ENCODE measurements around the gene SLC15A1.

Gene SLC15A1

GRCh38 chr13:98717891-98718290, 34.6 kb downstream of the SLC15A1 start:
- Histone ChIP-seq H3K27ac (ENCODE audit: low read depth, low read length) (no peak overlapping the region), H3K27me3 (ENCODE audit: control insufficient read depth in 1 of 2, insufficient read depth in 2 of 2, low read length in 2 of 2) (no peaks in the 10 kb centered on the region), H3K9me3 (ENCODE audit: control insufficient read depth in 1 of 2, low read length in 2 of 2) (no peaks in the 10 kb centered on the region)

GRCh38 chr13:98717256-98717655, 35.2 kb downstream of the SLC15A1 start:
- Histone ChIP-seq H3K36me3 (ENCODE audit: control insufficient read depth in 1 of 2, insufficient read depth in 2 of 2, low read length in 2 of 2) (peaks cover 0 to 3% of the 10 kb centered on the region in 2 donors), H3K9ac (ENCODE audit: low read depth in 1 of 2, low read length in 2 of 2) (no peak overlapping the region), H3K4me1 (ENCODE audit: control insufficient read depth in 1 of 2, insufficient read depth in 2 of 2, low read length in 2 of 2) (no peaks in the 10 kb centered on the region), H3K4me3 (ENCODE audit: low read depth in 1 of 2, low read length in 2 of 2) (no peak overlapping the region), H3K27ac (ENCODE audit: low read depth, low read length) (no peak overlapping the region), H3K27me3 (ENCODE audit: control insufficient read depth in 1 of 2, insufficient read depth in 2 of 2, low read length in 2 of 2) (no peaks in the 10 kb centered on the region), H3K9me3 (ENCODE audit: control insufficient read depth in 1 of 2, low read length in 2 of 2) (no peaks in the 10 kb centered on the region)

More at GRCh38 chr13:98717891-98718290, 34.6 kb downstream of the SLC15A1 start:
- Histone ChIP-seq H3K4me1 (ENCODE audit: control insufficient read depth in 1 of 2, insufficient read depth in 2 of 2, low read length in 2 of 2) (peaks cover 0 to under 1% of the 10 kb centered on the region in 2 donors), H3K4me3 (ENCODE audit: low read depth in 1 of 2, low read length in 2 of 2) (no peak overlapping the region), H3K9ac (ENCODE audit: low read depth in 1 of 2, low read length in 2 of 2) (no peak overlapping the region), H3K36me3 (ENCODE audit: control insufficient read depth in 1 of 2, insufficient read depth in 2 of 2, low read length in 2 of 2) (peaks cover 0 to 3% of the 10 kb centered on the region in 2 donors)

- Histone ChIP-seq H3K9ac (ENCODE audit: low read depth in 1 of 2, low read length in 2 of 2) (no peak overlapping the region), H3K27me3 (ENCODE audit: control insufficient read depth in 1 of 2, insufficient read depth in 2 of 2, low read length in 2 of 2) (no peaks in the 10 kb centered on the region), H3K4me3 (ENCODE audit: low read depth in 1 of 2, low read length in 2 of 2) (no peak overlapping the region), H3K9me3 (ENCODE audit: control insufficient read depth in 1 of 2, low read length in 2 of 2) (no peaks in the 10 kb centered on the region), H3K36me3 (ENCODE audit: control insufficient read depth in 1 of 2, insufficient read depth in 2 of 2, low read length in 2 of 2) (peaks cover 0 to 9% of the 10 kb centered on the region in 2 donors), H3K27ac (ENCODE audit: low read depth, low read length) (no peak overlapping the region), H3K4me1 (ENCODE audit: control insufficient read depth in 1 of 2, insufficient read depth in 2 of 2, low read length in 2 of 2) (no peaks in the 10 kb centered on the region)
Observed at GRCh38 chr13:98710521-98710920, 42.0 kb downstream of the SLC15A1 start.

GRCh38 chr13:98707281-98707999, 45.0 kb downstream of the SLC15A1 start:
- Histone ChIP-seq H3K27ac (ENCODE audit: low read depth, low read length) (no peak overlapping the region), H3K36me3 (ENCODE audit: control insufficient read depth in 1 of 2, insufficient read depth in 2 of 2, low read length in 2 of 2) (peaks cover 0 to 9% of the 10 kb centered on the region in 2 donors), H3K4me3 (ENCODE audit: low read depth in 1 of 2, low read length in 2 of 2) (no peak overlapping the region), H3K9ac (ENCODE audit: low read depth in 1 of 2, low read length in 2 of 2) (no peak overlapping the region), H3K4me1 (ENCODE audit: control insufficient read depth in 1 of 2, insufficient read depth in 2 of 2, low read length in 2 of 2) (no peaks in the 10 kb centered on the region), H3K27me3 (ENCODE audit: control insufficient read depth in 1 of 2, insufficient read depth in 2 of 2, low read length in 2 of 2) (no peaks in the 10 kb centered on the region), H3K9me3 (ENCODE audit: control insufficient read depth in 1 of 2, low read length in 2 of 2) (no peaks in the 10 kb centered on the region)

- Histone ChIP-seq H3K27ac (ENCODE audit: low read depth, low read length) (no peak overlapping the region), H3K9me3 (ENCODE audit: control insufficient read depth in 1 of 2, low read length in 2 of 2) (no peaks in the 10 kb centered on the region), H3K4me1 (ENCODE audit: control insufficient read depth in 1 of 2, insufficient read depth in 2 of 2, low read length in 2 of 2) (no peaks in the 10 kb centered on the region), H3K36me3 (ENCODE audit: control insufficient read depth in 1 of 2, insufficient read depth in 2 of 2, low read length in 2 of 2) (peaks cover 0 to 6% of the 10 kb centered on the region in 2 donors), H3K4me3 (ENCODE audit: low read depth in 1 of 2, low read length in 2 of 2) (no peak overlapping the region), H3K27me3 (ENCODE audit: control insufficient read depth in 1 of 2, insufficient read depth in 2 of 2, low read length in 2 of 2) (no peaks in the 10 kb centered on the region), H3K9ac (ENCODE audit: low read depth in 1 of 2, low read length in 2 of 2) (no peak overlapping the region)
Observed at GRCh38 chr13:98706446-98707110, 45.9 kb downstream of the SLC15A1 start.

- Histone ChIP-seq H3K9me3 (ENCODE audit: control insufficient read depth in 1 of 2, low read length in 2 of 2) (no peaks in the 10 kb centered on the region), H3K27me3 (ENCODE audit: control insufficient read depth in 1 of 2, insufficient read depth in 2 of 2, low read length in 2 of 2) (no peaks in the 10 kb centered on the region), H3K4me1 (ENCODE audit: control insufficient read depth in 1 of 2, insufficient read depth in 2 of 2, low read length in 2 of 2) (no peaks in the 10 kb centered on the region), H3K27ac (ENCODE audit: low read depth, low read length) (no peak overlapping the region), H3K4me3 (ENCODE audit: low read depth in 1 of 2, low read length in 2 of 2) (no peak overlapping the region), H3K36me3 (ENCODE audit: control insufficient read depth in 1 of 2, insufficient read depth in 2 of 2, low read length in 2 of 2) (no peaks in the 10 kb centered on the region), H3K9ac (ENCODE audit: low read depth in 1 of 2, low read length in 2 of 2) (no peak overlapping the region)
Observed at GRCh38 chr13:98697791-98698190, 54.7 kb downstream of the SLC15A1 start.

GRCh38 chr13:98693756-98694155, 58.7 kb downstream of the SLC15A1 start:
- no peak overlapping the region for H3K27ac ChIP-seq (ENCODE audit: low read depth, low read length)
- no peak overlapping the region for H3K9ac ChIP-seq (ENCODE audit: low read depth in 1 of 2, low read length in 2 of 2)
- no peaks in the 10 kb centered on the region for H3K27me3 ChIP-seq (ENCODE audit: control insufficient read depth in 1 of 2, insufficient read depth in 2 of 2, low read length in 2 of 2)
- H3K4me1 ChIP-seq (ENCODE audit: control insufficient read depth in 1 of 2, insufficient read depth in 2 of 2, low read length in 2 of 2), result no peaks in the 10 kb centered on the region
- H3K9me3 ChIP-seq (ENCODE audit: control insufficient read depth in 1 of 2, low read length in 2 of 2), result no peaks in the 10 kb centered on the region
- H3K4me3 ChIP-seq (ENCODE audit: low read depth in 1 of 2, low read length in 2 of 2), result no peak overlapping the region
- H3K36me3 ChIP-seq (ENCODE audit: control insufficient read depth in 1 of 2, insufficient read depth in 2 of 2, low read length in 2 of 2), result no peaks in the 10 kb centered on the region

- Histone ChIP-seq H3K27ac (ENCODE audit: low read depth, low read length) (no peak overlapping the region), H3K36me3 (ENCODE audit: control insufficient read depth in 1 of 2, insufficient read depth in 2 of 2, low read length in 2 of 2) (peaks cover 0 to under 1% of the 10 kb centered on the region in 2 donors), H3K4me1 (ENCODE audit: control insufficient read depth in 1 of 2, insufficient read depth in 2 of 2, low read length in 2 of 2) (no peaks in the 10 kb centered on the region), H3K27me3 (ENCODE audit: control insufficient read depth in 1 of 2, insufficient read depth in 2 of 2, low read length in 2 of 2) (no peaks in the 10 kb centered on the region), H3K9ac (ENCODE audit: low read depth in 1 of 2, low read length in 2 of 2) (no peak overlapping the region), H3K9me3 (ENCODE audit: control insufficient read depth in 1 of 2, low read length in 2 of 2) (no peaks in the 10 kb centered on the region), H3K4me3 (ENCODE audit: low read depth in 1 of 2, low read length in 2 of 2) (no peak overlapping the region)
Observed at GRCh38 chr13:98691360-98691759, 61.1 kb downstream of the SLC15A1 start.

- Histone ChIP-seq H3K4me1 (ENCODE audit: control insufficient read depth in 1 of 2, insufficient read depth in 2 of 2, low read length in 2 of 2) (no peaks in the 10 kb centered on the region), H3K27ac (ENCODE audit: low read depth, low read length) (no peak overlapping the region), H3K9ac (ENCODE audit: low read depth in 1 of 2, low read length in 2 of 2) (no peak overlapping the region), H3K9me3 (ENCODE audit: control insufficient read depth in 1 of 2, low read length in 2 of 2) (no peaks in the 10 kb centered on the region), H3K36me3 (ENCODE audit: control insufficient read depth in 1 of 2, insufficient read depth in 2 of 2, low read length in 2 of 2) (peaks cover 0 to 5% of the 10 kb centered on the region in 2 donors), H3K4me3 (ENCODE audit: low read depth in 1 of 2, low read length in 2 of 2) (no peak overlapping the region), H3K27me3 (ENCODE audit: control insufficient read depth in 1 of 2, insufficient read depth in 2 of 2, low read length in 2 of 2) (peaks cover 0 to 2% of the 10 kb centered on the region in 2 donors)
Observed at GRCh38 chr13:98690348-98691022, 62.0 kb downstream of the SLC15A1 start.

- Histone ChIP-seq H3K4me1 (ENCODE audit: control insufficient read depth in 1 of 2, insufficient read depth in 2 of 2, low read length in 2 of 2) (no peaks in the 10 kb centered on the region), H3K9me3 (ENCODE audit: control insufficient read depth in 1 of 2, low read length in 2 of 2) (no peaks in the 10 kb centered on the region), H3K27me3 (ENCODE audit: control insufficient read depth in 1 of 2, insufficient read depth in 2 of 2, low read length in 2 of 2) (peaks cover 0 to 2% of the 10 kb centered on the region in 2 donors), H3K27ac (ENCODE audit: low read depth, low read length) (no peak overlapping the region), H3K9ac (ENCODE audit: low read depth in 1 of 2, low read length in 2 of 2) (no peak overlapping the region), H3K36me3 (ENCODE audit: control insufficient read depth in 1 of 2, insufficient read depth in 2 of 2, low read length in 2 of 2) (peaks cover 0 to 8% of the 10 kb centered on the region in 2 donors), H3K4me3 (ENCODE audit: low read depth in 1 of 2, low read length in 2 of 2) (no peak overlapping the region)
Observed at GRCh38 chr13:98689347-98689968, 63.0 kb downstream of the SLC15A1 start.

All from duodenal mucosa (tissue), 2 donors.